ENCODE results near the gene LDB3.

Gene LDB3

GRCh38 chr10:86655596-86655995 is 12.7 kb upstream of the LDB3 start:
- H3K4me1 Mint-ChIP-seq: no peaks in the 10 kb centered on the region
- H3K9me3 Mint-ChIP-seq: no peaks in the 10 kb centered on the region
- no peaks in the 10 kb centered on the region for H3K36me3 Mint-ChIP-seq
- no peak overlapping the region for H3K27ac Mint-ChIP-seq
- ATAC-seq (replicated peaks) (no peak), DNase-seq (no peak)
- H3K4me3 Mint-ChIP-seq: no peak overlapping the region
- peaks cover 18 to 32% of the 10 kb centered on the region in 2 donors for H3K27me3 Mint-ChIP-seq

- no peak overlapping the region for H3K4me3 Mint-ChIP-seq
- no peak for DNase-seq
- no peaks in the 10 kb centered on the region for H3K4me1 Mint-ChIP-seq
Observed at GRCh38 chr10:86657011-86657395, 11.3 kb upstream of the LDB3 start.

GRCh38 chr10:86657396-86658011 is 10.8 kb upstream of the LDB3 start:
- no peaks in the 10 kb centered on the region for H3K36me3 Mint-ChIP-seq

More at GRCh38 chr10:86657011-86657395, 11.3 kb upstream of the LDB3 start:
- Mint-ChIP-seq H3K27ac (no peak overlapping the region), H3K27me3 (peaks cover 10 to 18% of the 10 kb centered on the region in 2 donors), H3K9me3 (no peaks in the 10 kb centered on the region), H3K36me3 (no peaks in the 10 kb centered on the region)
- ATAC-seq (replicated peaks): no peak

DNA sequence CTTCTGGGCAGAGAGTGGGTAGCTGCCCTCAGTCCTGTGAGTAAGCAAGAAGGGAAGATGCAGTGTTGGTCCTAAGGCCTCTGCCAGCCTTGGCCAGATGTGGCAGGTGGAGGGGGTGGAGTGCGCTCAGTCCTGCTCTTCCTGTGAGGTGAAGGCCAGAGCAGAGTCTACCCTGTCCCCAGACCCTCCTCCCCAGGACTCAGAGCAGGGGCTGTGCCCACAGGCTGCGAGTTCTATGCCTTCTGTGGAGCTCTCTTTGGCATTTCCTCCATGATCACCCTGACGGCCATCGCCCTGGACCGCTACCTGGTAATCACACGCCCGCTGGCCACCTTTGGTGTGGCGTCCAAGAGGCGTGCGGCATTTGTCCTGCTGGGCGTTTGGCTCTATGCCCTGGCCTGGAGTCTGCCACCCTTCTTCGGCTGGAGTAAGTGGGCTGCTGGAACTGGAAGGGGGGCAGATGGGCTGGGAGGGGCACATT is 10.0 kb upstream of the LDB3 start:
- Mint-ChIP-seq H3K9me3 (no peaks in the 10 kb centered on the region), H3K36me3 (no peaks in the 10 kb centered on the region), H3K27me3 (peaks cover 10 to 16% of the 10 kb centered on the region in 2 donors), H3K27ac (no peak overlapping the region), H3K4me1 (no peaks in the 10 kb centered on the region), H3K4me3 (no peak overlapping the region)
- no peak for DNase-seq
- no peak for ATAC-seq (replicated peaks)

More at GRCh38 chr10:86657396-86658011, 10.8 kb upstream of the LDB3 start:
- H3K27ac Mint-ChIP-seq: no peak overlapping the region
- H3K4me1 Mint-ChIP-seq: no peaks in the 10 kb centered on the region
- peaks cover 10 to 16% of the 10 kb centered on the region in 2 donors for H3K27me3 Mint-ChIP-seq
- H3K4me3 Mint-ChIP-seq: no peak overlapping the region
- no peaks in the 10 kb centered on the region for H3K9me3 Mint-ChIP-seq
- no peak for ATAC-seq (replicated peaks)
- DNase-seq: no peak

DNA sequence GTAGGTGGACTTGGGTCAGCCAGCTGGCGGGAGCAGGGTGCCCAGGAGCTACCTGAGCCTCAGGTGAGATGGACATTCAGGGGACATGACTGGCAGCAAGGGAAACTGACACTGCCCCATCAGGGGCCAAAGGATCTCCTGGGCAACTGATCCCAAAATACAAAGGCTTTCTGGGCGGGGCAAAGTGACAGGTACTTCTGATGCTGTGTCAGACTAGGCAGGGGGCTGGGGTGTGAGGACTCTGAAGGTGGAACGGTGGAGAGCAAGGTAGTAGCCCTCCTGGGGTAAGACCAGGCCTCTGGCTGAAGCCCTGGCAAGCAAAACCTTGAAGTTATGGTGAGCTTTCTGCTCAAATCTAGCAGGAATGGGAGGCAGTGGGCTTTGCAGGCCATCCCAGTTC is 9.6 kb upstream of the LDB3 start:
- ATAC-seq (replicated peaks) (no peak), DNase-seq (no peak)
- H3K27me3 Mint-ChIP-seq: peaks cover 10 to 16% of the 10 kb centered on the region in 2 donors
- H3K4me1 Mint-ChIP-seq: no peaks in the 10 kb centered on the region
- no peaks in the 10 kb centered on the region for H3K9me3 Mint-ChIP-seq
- H3K27ac Mint-ChIP-seq: no peak overlapping the region
- no peak overlapping the region for H3K4me3 Mint-ChIP-seq
- H3K36me3 Mint-ChIP-seq: no peaks in the 10 kb centered on the region

DNA sequence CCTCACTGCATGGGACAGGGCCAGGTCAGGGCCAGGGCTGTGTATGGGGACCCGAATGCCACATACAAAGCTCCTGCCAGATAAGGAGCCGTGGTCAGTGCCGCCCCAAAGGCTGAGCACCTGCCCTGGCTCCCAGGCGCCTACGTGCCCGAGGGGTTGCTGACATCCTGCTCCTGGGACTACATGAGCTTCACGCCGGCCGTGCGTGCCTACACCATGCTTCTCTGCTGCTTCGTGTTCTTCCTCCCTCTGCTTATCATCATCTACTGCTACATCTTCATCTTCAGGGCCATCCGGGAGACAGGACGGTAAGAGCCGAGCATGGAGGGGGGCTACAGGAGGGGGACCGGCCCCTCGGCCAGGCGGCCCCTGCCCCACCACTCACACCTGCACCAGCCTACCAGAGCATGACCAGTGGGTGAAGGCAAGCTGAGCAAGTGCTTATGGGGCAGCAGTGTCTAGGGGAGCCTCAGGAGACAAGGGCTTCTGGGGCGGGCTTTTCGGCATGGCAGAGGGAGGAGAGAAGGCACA is 9.1 kb upstream of the LDB3 start:
- DNase-seq (no peak), ATAC-seq (replicated peaks) (no peak)
- Mint-ChIP-seq H3K4me1 (no peaks in the 10 kb centered on the region), H3K36me3 (no peaks in the 10 kb centered on the region), H3K27ac (no peak overlapping the region), H3K27me3 (peaks cover 10 to 16% of the 10 kb centered on the region in 2 donors), H3K9me3 (no peaks in the 10 kb centered on the region), H3K4me3 (no peak overlapping the region)

DNA sequence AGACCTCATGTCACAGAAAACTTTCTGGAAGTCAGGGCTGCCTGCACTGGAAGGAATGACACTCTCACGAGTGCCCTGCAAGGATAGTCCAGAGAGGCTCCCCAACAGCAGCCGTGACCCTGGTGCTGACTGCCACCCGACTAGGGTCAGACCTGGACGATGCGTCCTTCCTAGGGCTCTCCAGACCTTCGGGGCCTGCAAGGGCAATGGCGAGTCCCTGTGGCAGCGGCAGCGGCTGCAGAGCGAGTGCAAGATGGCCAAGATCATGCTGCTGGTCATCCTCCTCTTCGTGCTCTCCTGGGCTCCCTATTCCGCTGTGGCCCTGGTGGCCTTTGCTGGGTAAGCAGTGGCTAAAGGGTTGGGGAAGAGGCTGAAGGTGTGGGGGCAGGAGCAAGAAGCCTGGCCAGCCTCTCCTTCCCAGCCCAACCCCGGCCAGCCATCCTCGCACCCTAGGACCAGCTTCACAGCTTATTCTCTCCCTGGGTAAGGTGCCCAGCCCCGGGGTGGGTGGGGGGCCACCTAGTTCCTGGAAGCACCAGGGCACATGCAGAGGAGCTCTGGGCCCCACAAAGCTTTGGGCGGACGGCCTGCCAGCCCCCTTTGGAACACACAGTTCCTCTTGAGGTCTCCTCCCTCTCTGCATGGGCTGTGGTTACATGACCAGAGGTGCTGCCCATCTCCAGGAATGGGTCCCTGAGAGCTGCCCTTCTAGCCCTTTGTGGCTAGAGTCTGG is 8.4 kb upstream of the LDB3 start:
- Mint-ChIP-seq H3K9me3 (no peaks in the 10 kb centered on the region), H3K27ac (no peak overlapping the region), H3K4me3 (no peak overlapping the region), H3K27me3 (peaks cover 10 to 16% of the 10 kb centered on the region in 2 donors), H3K4me1 (no peaks in the 10 kb centered on the region), H3K36me3 (no peaks in the 10 kb centered on the region)
- DNase-seq: no peak
- ATAC-seq (replicated peaks): no peak

DNA sequence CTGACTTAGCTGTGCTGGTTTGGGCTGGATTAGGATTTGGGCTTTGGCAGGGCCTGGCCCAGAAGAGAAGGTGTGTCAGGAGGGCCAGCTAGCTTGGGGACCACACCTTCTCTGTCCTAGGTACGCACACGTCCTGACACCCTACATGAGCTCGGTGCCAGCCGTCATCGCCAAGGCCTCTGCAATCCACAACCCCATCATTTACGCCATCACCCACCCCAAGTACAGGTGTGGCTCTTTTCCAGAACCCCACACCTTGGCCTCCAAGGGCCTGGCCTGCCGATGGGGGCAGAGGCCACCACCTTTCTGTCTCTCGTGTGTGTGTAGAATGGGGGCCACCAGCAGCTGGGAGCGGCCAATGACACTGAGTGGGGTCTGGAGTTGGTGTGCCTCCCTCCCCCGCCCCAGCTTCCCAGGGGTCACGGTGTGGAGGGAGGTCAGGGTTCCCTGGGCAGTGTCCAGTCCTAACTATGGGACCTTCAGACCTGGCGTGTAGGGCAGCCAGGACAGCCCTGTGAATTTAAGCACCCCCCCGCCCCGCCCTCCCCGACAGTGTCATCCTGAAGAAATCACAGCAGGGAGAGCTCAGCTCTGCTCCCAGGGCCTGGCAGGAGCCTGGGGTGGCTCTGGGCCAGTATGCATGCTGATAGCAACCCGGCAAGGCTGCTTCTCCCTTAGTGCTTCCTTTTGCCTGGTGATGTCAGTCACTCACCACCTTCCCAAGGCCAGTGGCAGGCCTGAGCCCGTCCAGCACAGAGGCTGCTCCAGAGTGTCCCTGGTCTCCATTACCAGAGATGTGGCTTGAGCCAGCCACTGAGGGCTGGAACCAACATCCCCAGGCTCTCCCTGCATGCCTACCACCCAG is 6.9 kb upstream of the LDB3 start:
- peaks cover 10 to 20% of the 10 kb centered on the region in 2 donors for H3K27me3 Mint-ChIP-seq
- H3K4me1 Mint-ChIP-seq: no peaks in the 10 kb centered on the region
- no peaks in the 10 kb centered on the region for H3K9me3 Mint-ChIP-seq
- ATAC-seq (replicated peaks) (no peak), DNase-seq (no peak)
- H3K4me3 Mint-ChIP-seq: no peak overlapping the region
- no peak overlapping the region for H3K27ac Mint-ChIP-seq
- H3K36me3 Mint-ChIP-seq: no peaks in the 10 kb centered on the region

DNA sequence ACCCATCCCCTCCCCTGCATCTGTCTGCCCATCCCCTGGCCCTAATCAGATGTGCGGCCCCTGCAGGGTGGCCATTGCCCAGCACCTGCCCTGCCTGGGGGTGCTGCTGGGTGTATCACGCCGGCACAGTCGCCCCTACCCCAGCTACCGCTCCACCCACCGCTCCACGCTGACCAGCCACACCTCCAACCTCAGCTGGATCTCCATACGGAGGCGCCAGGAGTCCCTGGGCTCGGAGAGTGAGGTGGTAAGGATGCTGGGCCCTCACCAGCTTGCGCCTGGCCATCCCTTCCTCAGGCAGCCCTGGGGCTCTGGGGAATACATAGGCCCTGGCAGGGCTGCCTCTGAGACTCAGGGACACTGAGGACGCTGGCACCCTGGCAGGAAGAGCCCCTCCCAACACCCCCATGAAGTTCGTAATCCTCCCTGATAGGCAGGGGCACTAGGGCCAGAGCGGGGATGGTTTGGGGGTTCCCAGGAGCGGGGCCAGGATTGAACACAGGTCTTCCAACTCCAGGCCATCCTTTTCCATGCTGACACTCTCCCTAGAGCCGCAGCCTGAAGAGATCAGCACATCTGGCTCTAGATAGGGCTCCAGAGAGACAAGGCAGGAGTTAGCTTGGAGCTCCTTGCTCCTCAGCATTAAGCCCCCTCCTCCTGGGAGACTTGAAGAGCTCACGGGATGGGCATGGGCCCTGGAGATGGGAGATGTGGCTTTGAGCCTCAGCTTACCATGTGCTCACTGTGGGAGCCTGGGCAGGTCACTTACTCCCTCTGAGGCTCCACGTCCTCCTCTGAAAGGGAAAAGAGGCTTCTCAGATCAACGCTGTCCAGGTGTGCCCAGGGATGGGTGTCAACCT is 5.9 kb upstream of the LDB3 start:
- no peak overlapping the region for H3K4me3 Mint-ChIP-seq
- ATAC-seq (replicated peaks) (no peak), DNase-seq (no peak)
- H3K4me1 Mint-ChIP-seq: no peaks in the 10 kb centered on the region
- H3K36me3 Mint-ChIP-seq: no peaks in the 10 kb centered on the region
- no peak overlapping the region for H3K27ac Mint-ChIP-seq
- no peaks in the 10 kb centered on the region for H3K9me3 Mint-ChIP-seq
- peaks cover 5 to 14% of the 10 kb centered on the region in 2 donors for H3K27me3 Mint-ChIP-seq

GRCh38 chr10:86663046-86663345 is 5.3 kb upstream of the LDB3 start:
- H3K4me3 Mint-ChIP-seq: no peak overlapping the region
- peaks cover 4 to 9% of the 10 kb centered on the region in 2 donors for H3K27me3 Mint-ChIP-seq
- H3K4me1 Mint-ChIP-seq: peaks cover 0 to 1% of the 10 kb centered on the region in 2 donors
- ATAC-seq (replicated peaks) (no peak), DNase-seq (no peak)
- no peak overlapping the region for H3K27ac Mint-ChIP-seq
- H3K36me3 Mint-ChIP-seq: no peaks in the 10 kb centered on the region
- H3K9me3 Mint-ChIP-seq: no peaks in the 10 kb centered on the region

- peaks cover 3 to 7% of the 10 kb centered on the region in 2 donors for H3K4me1 Mint-ChIP-seq
- H3K27me3 Mint-ChIP-seq: peaks cover 4 to 9% of the 10 kb centered on the region in 2 donors
- H3K36me3 Mint-ChIP-seq: no peaks in the 10 kb centered on the region
- no peak overlapping the region for H3K27ac Mint-ChIP-seq
- DNase-seq (no peak), ATAC-seq (replicated peaks) (no peak)
- H3K4me3 Mint-ChIP-seq: no peak overlapping the region
- H3K9me3 Mint-ChIP-seq: no peaks in the 10 kb centered on the region
Observed at GRCh38 chr10:86663576-86664339, 4.6 kb upstream of the LDB3 start.

- no peaks in the 10 kb centered on the region for H3K36me3 Mint-ChIP-seq
- H3K27me3 Mint-ChIP-seq: peaks cover 0 to 4% of the 10 kb centered on the region in 2 donors
- H3K27ac Mint-ChIP-seq: no peak overlapping the region
- H3K9me3 Mint-ChIP-seq: no peaks in the 10 kb centered on the region
- no peak overlapping the region for H3K4me3 Mint-ChIP-seq
- peaks cover 7 to 10% of the 10 kb centered on the region in 2 donors for H3K4me1 Mint-ChIP-seq
- DNase-seq (no peak), ATAC-seq (replicated peaks) (no peak)
Observed at GRCh38 chr10:86664341-86665217, 3.7 kb upstream of the LDB3 start.
